PFSK-1 (cell line): ENCODE results near the gene FFAR3.

Experiments used
- FOXP2 ChIP-seq: optimal IDR thresholded peaks from 2 replicates; pipeline ENCODE3; 2011; ENCODE audit warnings: borderline replicate concordance, control low read depth, inconsistent platforms; ENCODE audit not compliant: insufficient read depth; ENCODE audit errors: extremely low read length, extremely low read depth
- POLR2AphosphoS5 ChIP-seq: IDR thresholded peaks from 2 replicates; pipeline ENCODE4 v1.6.1; 2012; ENCODE audit warnings: low read depth, mild to moderate bottlenecking, control low read depth, low read length, moderate library complexity
- SIN3A ChIP-seq: IDR thresholded peaks from 2 replicates; pipeline ENCODE4 v1.6.1; 2012; ENCODE audit warnings: mild to moderate bottlenecking, low read length, moderate library complexity, borderline replicate concordance; ENCODE audit not compliant: insufficient read depth
- TAF1 ChIP-seq: IDR thresholded peaks from 2 replicates; pipeline ENCODE4 v1.6.1; 2012; ENCODE audit warnings: low read length, control low read depth, borderline replicate concordance; ENCODE audit not compliant: insufficient read depth
- TF ChIP-seq, protein P1 (sequence below), 2 experiments: IDR thresholded peaks; 2 replicates each; pipeline versions ENCODE4 v1.6.1 to v1.8.0; 2011 to 2012; ENCODE audit warnings: low read depth in 2 of 2, low read length in 2 of 2, control low read depth in 1 of 2, inconsistent platforms in 1 of 2, mild to moderate bottlenecking in 1 of 2, moderate library complexity in 1 of 2; ENCODE audit not compliant: insufficient read depth in 1 of 2

- TF ChIP-seq, protein P1, sequence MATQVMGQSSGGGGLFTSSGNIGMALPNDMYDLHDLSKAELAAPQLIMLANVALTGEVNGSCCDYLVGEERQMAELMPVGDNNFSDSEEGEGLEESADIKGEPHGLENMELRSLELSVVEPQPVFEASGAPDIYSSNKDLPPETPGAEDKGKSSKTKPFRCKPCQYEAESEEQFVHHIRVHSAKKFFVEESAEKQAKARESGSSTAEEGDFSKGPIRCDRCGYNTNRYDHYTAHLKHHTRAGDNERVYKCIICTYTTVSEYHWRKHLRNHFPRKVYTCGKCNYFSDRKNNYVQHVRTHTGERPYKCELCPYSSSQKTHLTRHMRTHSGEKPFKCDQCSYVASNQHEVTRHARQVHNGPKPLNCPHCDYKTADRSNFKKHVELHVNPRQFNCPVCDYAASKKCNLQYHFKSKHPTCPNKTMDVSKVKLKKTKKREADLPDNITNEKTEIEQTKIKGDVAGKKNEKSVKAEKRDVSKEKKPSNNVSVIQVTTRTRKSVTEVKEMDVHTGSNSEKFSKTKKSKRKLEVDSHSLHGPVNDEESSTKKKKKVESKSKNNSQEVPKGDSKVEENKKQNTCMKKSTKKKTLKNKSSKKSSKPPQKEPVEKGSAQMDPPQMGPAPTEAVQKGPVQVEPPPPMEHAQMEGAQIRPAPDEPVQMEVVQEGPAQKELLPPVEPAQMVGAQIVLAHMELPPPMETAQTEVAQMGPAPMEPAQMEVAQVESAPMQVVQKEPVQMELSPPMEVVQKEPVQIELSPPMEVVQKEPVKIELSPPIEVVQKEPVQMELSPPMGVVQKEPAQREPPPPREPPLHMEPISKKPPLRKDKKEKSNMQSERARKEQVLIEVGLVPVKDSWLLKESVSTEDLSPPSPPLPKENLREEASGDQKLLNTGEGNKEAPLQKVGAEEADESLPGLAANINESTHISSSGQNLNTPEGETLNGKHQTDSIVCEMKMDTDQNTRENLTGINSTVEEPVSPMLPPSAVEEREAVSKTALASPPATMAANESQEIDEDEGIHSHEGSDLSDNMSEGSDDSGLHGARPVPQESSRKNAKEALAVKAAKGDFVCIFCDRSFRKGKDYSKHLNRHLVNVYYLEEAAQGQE (IDR thresholded peaks at IDR 0.05; ENCODE audit: insufficient read depth in 1 of 2, low read depth in 2 of 2, low read length in 2 of 2) = no peak
- TF ChIP-seq SIN3A (no peak), TAF1 (no peak), POLR2AphosphoS5 (no peak), FOXP2 (no peak)
Observed at GRCh38 chr19:35347171-35347929, 10.9 kb upstream of the FFAR3 start, which contains the start of gene FFAR1.
